Dendritic cell treated with granulocyte-macrophage colony-stimulating factor and Interleukin-4, amounts not matched to agents 40 ng/mL and 50 ng/mL, for 4 days (primary cell): ENCODE results near the gene NHERF1.

ENCODE experiments used
- H3K27ac Mint-ChIP-seq: one replicate; pipeline ENCODE4 v1.8.0; 2022; ENCODE audit warnings: mild to moderate bottlenecking, mixed read lengths
- H3K27me3 Mint-ChIP-seq: one replicate; pipeline ENCODE4 v1.8.0; 2022; ENCODE audit warnings: mild to moderate bottlenecking, mixed read lengths
- H3K36me3 Mint-ChIP-seq: one replicate; pipeline ENCODE4 v1.8.0; 2022; ENCODE audit warnings: low read depth, mixed read lengths
- H3K4me1 Mint-ChIP-seq: one replicate; pipeline ENCODE4 v1.8.0; 2022; ENCODE audit warnings: low read depth, mixed read lengths
- H3K4me3 Mint-ChIP-seq: one replicate; pipeline ENCODE4 v1.8.0; 2022; ENCODE audit warnings: mild to moderate bottlenecking, moderate library complexity, mixed read lengths
- H3K9me3 Mint-ChIP-seq: one replicate; pipeline ENCODE4 v1.8.0; 2022; ENCODE audit warnings: mixed read lengths
- intact Hi-C: fragments of 100-400 bp; cut with micrococcal nuclease; formaldehyde crosslinking; loops from one replicate; pipeline ENCODE4 v1.15.0; 2022

Gene NHERF1

GRCh38 chr17:74782571-74782970 is 34.1 kb downstream of the NHERF1 start:
- H3K4me1 Mint-ChIP-seq = peaks cover 92% of the 10 kb centered on the region
- intact Hi-C loops = no loop called here
- no peaks in the 10 kb centered on the region for H3K9me3 Mint-ChIP-seq
- H3K36me3 Mint-ChIP-seq = peaks cover 59% of the 10 kb centered on the region
- no peak overlapping the region for H3K4me3 Mint-ChIP-seq
- H3K27ac Mint-ChIP-seq = peak overlapping the region; percentile 97
- peaks cover 3% of the 10 kb centered on the region for H3K27me3 Mint-ChIP-seq

GRCh38 chr17:74784125-74784810 is 35.8 kb downstream of the NHERF1 start:
- Mint-ChIP-seq H3K9me3 (no peaks in the 10 kb centered on the region), H3K36me3 (peaks cover 70% of the 10 kb centered on the region), H3K27me3 (peaks cover 3% of the 10 kb centered on the region), H3K27ac (no peak overlapping the region), H3K4me3 (no peak overlapping the region), H3K4me1 (peaks cover 89% of the 10 kb centered on the region)
- intact Hi-C loops = no loop called here

GRCh38 chr17:74785096-74785980 is 36.9 kb downstream of the NHERF1 start:
- H3K4me1 Mint-ChIP-seq = peaks cover 86% of the 10 kb centered on the region
- peaks cover 3% of the 10 kb centered on the region for H3K27me3 Mint-ChIP-seq
- H3K36me3 Mint-ChIP-seq = peaks cover 75% of the 10 kb centered on the region
- H3K27ac Mint-ChIP-seq = no peak overlapping the region
- no peaks in the 10 kb centered on the region for H3K9me3 Mint-ChIP-seq
- H3K4me3 Mint-ChIP-seq = no peak overlapping the region
- intact Hi-C loops = no loop called here

GRCh38 chr17:74785981-74786360 is 37.5 kb downstream of the NHERF1 start:
- Mint-ChIP-seq H3K4me1 (peaks cover 86% of the 10 kb centered on the region), H3K4me3 (peak overlapping the region; percentile 38)
- intact Hi-C loops = no loop called here

GRCh38 chr17:74786431-74787055 is 38.1 kb downstream of the NHERF1 start:
- Mint-ChIP-seq H3K36me3 (peaks cover 71% of the 10 kb centered on the region), H3K4me1 (peaks cover 82% of the 10 kb centered on the region), H3K4me3 (peak overlapping the region; percentile 38), H3K9me3 (no peaks in the 10 kb centered on the region), H3K27ac (peak overlapping the region; percentile 83), H3K27me3 (peaks cover 3% of the 10 kb centered on the region)
- intact Hi-C loops = no loop called here

More at GRCh38 chr17:74785981-74786360, 37.5 kb downstream of the NHERF1 start:
- Mint-ChIP-seq H3K27me3 (peaks cover 3% of the 10 kb centered on the region), H3K9me3 (no peaks in the 10 kb centered on the region), H3K36me3 (peaks cover 74% of the 10 kb centered on the region), H3K27ac (peak overlapping the region; percentile 83)

- intact Hi-C loops = loop anchor here (1.0 kb wide), 1 partner anchor 75 kb away; no protein-coding TSS in a partner anchor
- Mint-ChIP-seq H3K27me3 (no peaks in the 10 kb centered on the region), H3K36me3 (peaks cover 73% of the 10 kb centered on the region), H3K27ac (peak overlapping the region; percentile 72), H3K9me3 (no peaks in the 10 kb centered on the region), H3K4me1 (peaks cover 45% of the 10 kb centered on the region), H3K4me3 (peak overlapping the region; percentile 19)
These were observed 42.0 kb downstream of the NHERF1 start for GRCh38 chr17:74790161-74791058.

- Mint-ChIP-seq H3K9me3 (no peaks in the 10 kb centered on the region), H3K27me3 (no peaks in the 10 kb centered on the region), H3K4me3 (no peak overlapping the region), H3K4me1 (peaks cover 28% of the 10 kb centered on the region), H3K36me3 (peaks cover 92% of the 10 kb centered on the region), H3K27ac (no peak overlapping the region)
- intact Hi-C loops = no loop called here
These were observed 44.2 kb downstream of the NHERF1 start for GRCh38 chr17:74792586-74793105.

GRCh38 chr17:74795327-74796020 is 47.0 kb downstream of the NHERF1 start:
- no peaks in the 10 kb centered on the region for H3K9me3 Mint-ChIP-seq
- H3K4me1 Mint-ChIP-seq = peaks cover 6% of the 10 kb centered on the region
- H3K4me3 Mint-ChIP-seq = no peak overlapping the region
- intact Hi-C loops = no loop called here
- H3K27me3 Mint-ChIP-seq = no peaks in the 10 kb centered on the region
- H3K36me3 Mint-ChIP-seq = peaks cover 96% of the 10 kb centered on the region
- H3K27ac Mint-ChIP-seq = no peak overlapping the region

- H3K9me3 Mint-ChIP-seq = no peaks in the 10 kb centered on the region
- peaks cover 100% of the 10 kb centered on the region for H3K36me3 Mint-ChIP-seq
- no peak overlapping the region for H3K27ac Mint-ChIP-seq
- H3K4me1 Mint-ChIP-seq = no peaks in the 10 kb centered on the region
- intact Hi-C loops = no loop called here
- H3K4me3 Mint-ChIP-seq = no peak overlapping the region
- H3K27me3 Mint-ChIP-seq = no peaks in the 10 kb centered on the region
These were observed 47.8 kb downstream of the NHERF1 start for GRCh38 chr17:74796211-74796610.

GRCh38 chr17:74796866-74797265 is 48.4 kb downstream of the NHERF1 start:
- peaks cover 100% of the 10 kb centered on the region for H3K36me3 Mint-ChIP-seq
- intact Hi-C loops = no loop called here
- no peaks in the 10 kb centered on the region for H3K9me3 Mint-ChIP-seq
- no peak overlapping the region for H3K27ac Mint-ChIP-seq
- H3K4me1 Mint-ChIP-seq = no peaks in the 10 kb centered on the region
- H3K27me3 Mint-ChIP-seq = no peaks in the 10 kb centered on the region
- H3K4me3 Mint-ChIP-seq = no peak overlapping the region

GRCh38 chr17:74797824-74798223 is 49.4 kb downstream of the NHERF1 start:
- H3K4me1 Mint-ChIP-seq = no peaks in the 10 kb centered on the region
- peaks cover 96% of the 10 kb centered on the region for H3K36me3 Mint-ChIP-seq
- H3K9me3 Mint-ChIP-seq = no peaks in the 10 kb centered on the region
- no peaks in the 10 kb centered on the region for H3K27me3 Mint-ChIP-seq
- no peak overlapping the region for H3K27ac Mint-ChIP-seq
- intact Hi-C loops = no loop called here
- no peak overlapping the region for H3K4me3 Mint-ChIP-seq

GRCh38 chr17:74798239-74798707 is 49.8 kb downstream of the NHERF1 start:
- Mint-ChIP-seq H3K36me3 (peaks cover 92% of the 10 kb centered on the region), H3K27ac (no peak overlapping the region), H3K4me3 (no peak overlapping the region), H3K4me1 (no peaks in the 10 kb centered on the region), H3K27me3 (no peaks in the 10 kb centered on the region), H3K9me3 (no peaks in the 10 kb centered on the region)
- intact Hi-C loops = no loop called here
